GM21723 (cell line): ENCODE measurements around the gene IRF1.

Experiments
- ATAC-seq: cut with Tn5 transposase; IDR thresholded peaks from one replicate; pipeline ENCODE4 v1.9.1; 2021; ENCODE audit warnings: mild to moderate bottlenecking, moderate library complexity; ENCODE audit not compliant: unreplicated experiment

The IRF1 gene

DNA sequence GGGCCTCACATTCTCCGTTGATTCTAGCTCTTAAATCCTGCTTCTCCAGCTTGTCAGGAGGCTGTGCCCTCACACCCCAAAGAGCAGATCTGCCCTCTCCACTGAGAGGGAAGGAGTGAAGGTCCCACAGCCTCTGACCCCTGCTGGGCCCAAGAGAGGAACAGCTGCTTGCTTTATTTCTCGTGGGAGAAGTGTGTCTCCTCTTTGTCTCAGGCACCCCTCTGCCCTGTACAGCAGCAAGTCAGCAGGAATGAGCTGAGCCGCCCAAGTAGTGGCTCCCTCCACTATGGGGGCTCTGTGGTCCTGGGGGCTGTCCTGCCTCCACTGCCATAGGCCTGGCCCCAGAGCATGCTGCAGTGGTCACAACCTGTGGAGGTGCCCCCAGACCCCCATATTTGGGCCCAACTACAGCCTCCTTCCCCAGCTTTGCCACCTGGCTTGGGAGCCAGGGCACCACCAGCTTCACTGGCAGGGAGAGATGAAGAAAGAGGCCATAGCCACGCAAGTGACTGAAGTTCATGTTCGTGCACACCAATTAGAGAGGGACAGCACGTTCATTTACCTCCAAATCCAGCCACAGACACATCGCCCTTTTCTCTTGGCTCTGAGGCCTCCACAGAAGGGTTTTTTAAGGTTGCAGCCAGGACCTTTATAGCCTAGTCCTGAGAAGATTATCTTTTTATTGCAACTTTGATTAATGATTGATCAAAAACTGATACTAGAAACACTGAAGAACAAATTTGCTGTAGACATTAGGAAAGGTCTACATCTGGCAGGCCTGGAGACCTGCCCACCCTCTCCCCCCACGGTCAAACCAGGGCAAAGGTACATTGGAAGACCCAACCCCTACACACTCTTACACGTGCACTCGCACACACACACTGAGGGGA lies 27.5 kb downstream of the IRF1 start:
- no peak for ATAC-seq

- ATAC-seq, result no peak
These were observed 28.2 kb downstream of the IRF1 start for GRCh38 chr5:132462333-132462732.

GRCh38 chr5:132461569-132462070 lies 29.0 kb downstream of the IRF1 start:
- no peak for ATAC-seq

DNA sequence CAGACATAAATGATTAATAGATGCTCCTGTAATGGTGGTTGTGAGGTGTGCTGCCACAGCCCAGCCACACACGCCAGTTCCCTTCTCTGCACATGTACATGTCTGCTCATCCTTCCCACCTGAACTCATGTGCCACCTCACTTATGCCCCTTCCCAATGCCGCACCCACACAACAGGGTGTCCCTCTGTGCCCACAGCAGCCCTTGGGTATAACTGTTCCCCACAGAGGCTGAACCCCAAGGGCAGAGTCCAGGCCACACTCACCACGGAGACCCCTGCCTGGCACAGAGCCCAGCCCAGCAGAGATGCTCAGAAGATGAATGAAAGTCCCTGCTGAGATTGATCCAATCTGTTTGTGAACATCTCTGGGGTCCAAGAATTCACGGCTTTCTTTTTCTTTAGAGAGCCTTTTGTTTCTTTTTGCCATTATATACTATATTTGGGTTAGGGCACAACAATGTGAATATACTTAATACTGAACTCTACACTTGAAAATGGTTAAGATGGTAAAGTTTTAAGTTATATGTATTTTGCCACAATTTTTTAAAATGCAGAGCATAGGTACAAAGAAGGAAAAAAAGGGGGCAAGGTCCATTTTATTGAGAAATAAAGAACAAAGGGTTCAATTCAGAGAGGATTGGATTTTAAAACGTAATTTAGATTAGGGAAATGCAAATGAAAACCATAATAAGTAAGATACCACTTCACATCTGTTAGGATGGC lies 29.6 kb downstream of the IRF1 start:
- no peak for ATAC-seq

- no peak for ATAC-seq
These were observed 30.4 kb downstream of the IRF1 start for GRCh38 chr5:132459983-132460838.

GRCh38 chr5:132459031-132459982 lies 31.3 kb downstream of the IRF1 start:
- ATAC-seq, result no peak

DNA sequence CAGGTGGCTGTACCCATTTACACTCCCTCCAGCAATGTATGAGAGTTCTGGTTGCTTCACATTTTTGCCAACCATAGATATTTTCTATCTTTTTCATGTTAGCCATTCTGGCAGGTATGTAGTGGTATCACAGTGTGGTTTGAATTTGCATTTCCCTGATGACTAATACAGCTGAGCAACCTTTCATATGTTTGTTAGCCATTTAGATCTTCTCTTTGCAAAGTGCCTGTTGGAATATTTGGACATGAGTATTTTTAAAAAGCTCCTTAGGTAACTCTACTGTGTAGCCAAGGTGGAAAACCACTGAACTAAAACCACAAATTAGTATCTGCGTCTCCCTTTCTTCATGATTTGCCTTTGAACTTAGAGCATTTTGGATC lies 31.9 kb downstream of the IRF1 start:
- ATAC-seq, result peak; percentile 57

DNA sequence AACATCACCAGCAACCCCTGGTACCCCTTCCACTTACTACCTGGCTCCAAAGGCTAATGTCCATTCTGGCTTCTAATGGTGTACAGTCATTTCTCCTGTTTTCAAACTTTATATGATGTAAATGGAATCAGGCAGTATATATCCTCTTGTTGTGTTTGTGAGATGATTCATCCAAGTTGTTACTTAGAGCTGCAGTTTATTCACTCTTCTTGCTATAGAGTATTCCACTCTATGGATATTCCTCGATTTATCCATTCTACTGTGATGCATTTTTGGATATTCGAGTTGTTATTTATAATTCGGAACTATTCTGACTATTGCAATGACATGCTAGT lies 32.4 kb downstream of the IRF1 start:
- no peak for ATAC-seq

GRCh38 chr5:132457371-132458225 lies 33.0 kb downstream of the IRF1 start:
- ATAC-seq, result peak; percentile 20

GRCh38 chr5:132456987-132457361 lies 33.6 kb downstream of the IRF1 start:
- peak; percentile 33 for ATAC-seq

GRCh38 chr5:132456296-132456986 lies 34.1 kb downstream of the IRF1 start:
- peak; percentile 40 for ATAC-seq

DNA sequence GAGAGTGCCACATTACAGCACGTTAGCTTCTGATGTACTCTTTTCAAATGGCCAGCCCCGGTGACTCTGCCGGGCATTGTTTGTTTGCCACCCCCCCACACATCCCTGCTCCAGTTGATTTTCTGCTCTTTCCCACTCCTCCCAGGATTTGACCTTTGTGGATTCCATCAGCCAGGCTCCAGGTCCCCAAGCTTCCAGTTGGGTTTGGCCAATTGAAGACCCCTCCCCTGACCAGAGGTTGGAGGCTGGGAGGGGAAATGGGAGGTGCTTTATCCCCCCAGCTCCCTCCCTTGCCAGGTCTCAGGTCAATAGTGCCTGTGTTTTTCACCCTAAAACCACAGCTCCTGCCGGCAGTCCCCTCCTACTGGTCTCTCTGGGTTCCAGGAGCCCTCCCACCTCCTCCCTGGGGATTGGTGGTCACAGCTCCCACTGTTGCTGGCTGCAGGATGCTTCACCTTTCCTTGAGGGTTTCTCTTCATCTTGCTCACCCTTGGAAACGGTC lies 34.9 kb downstream of the IRF1 start:
- ATAC-seq, result no peak

DNA sequence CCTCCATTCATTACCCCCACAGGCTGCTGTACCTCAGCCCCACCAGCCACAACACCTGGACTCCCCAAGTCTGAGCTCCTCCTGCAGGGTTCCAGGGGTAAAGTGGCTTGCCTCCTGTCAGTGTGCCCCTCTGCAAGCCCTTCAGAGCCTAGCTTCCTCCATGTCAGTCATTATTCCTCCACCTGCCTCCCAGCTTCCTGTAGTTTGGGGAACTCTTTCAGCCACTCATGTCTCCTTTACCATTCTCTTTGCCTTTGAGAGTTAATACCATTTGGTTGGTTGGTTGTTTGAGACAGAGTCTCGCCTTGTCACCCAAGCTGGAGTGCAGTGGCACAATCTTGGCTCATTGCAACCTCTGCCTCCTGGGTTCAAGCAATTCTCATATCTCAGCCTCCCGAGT lies 36.2 kb downstream of the IRF1 start:
- ATAC-seq, result no peak

DNA sequence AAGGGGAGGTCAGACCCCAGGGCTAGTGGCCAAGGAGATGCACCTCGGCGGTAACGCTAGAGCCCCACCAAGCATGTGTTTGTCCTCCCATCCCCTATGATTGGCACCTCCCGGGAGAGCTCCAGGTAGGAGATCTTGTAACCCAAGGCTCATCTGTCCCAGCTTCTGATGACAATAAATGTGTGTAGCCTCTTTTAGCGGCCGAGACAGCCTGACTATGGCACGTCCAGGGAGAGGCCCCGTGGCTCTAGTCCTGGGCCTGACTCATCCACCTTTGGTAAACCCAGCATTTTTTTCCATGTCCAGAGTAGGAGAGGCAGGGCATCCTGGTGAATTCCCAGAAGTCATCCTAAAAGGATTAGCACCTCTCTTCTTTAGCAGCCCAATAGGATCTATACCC lies 39.2 kb downstream of the IRF1 start:
- ATAC-seq, result no peak

DNA sequence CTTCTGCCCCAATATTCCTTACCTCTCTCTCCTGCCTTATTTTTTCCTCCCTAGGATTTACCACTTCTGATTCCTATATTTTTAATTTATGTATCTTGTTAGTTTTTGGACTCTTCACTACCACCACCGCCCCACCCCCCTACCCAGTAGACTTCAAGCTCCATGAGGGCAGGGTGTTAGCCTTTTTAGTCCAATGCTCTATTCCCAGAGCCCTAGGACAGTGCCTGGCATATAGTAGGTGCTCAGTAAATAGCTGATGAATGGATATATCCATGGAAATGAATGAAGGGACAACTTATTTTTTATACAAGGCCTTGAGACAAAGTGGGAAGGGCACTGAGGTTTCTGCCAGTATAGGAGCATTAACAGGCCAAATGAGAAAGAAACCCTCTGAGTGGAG lies 41.5 kb downstream of the IRF1 start:
- no peak for ATAC-seq

DNA sequence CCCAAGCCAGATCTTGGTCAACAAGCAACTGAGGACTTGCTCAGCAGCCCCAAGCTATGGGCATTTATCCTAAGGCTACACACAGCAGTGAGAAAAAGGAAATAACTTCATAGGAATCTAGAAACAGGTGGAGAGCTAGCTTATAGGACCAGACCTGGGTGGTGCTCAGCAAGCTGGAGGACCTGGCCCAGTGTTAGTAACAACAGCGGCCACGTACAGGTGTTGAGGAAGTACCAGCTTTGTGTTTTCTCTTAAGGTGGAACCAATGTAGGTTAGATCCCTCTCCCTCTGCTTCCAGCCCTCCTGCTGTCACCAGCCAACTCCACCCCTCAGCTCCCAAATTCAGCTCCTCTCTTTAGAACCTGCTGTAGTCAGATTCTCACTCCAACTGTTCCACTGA lies 43.4 kb downstream of the IRF1 start:
- no peak for ATAC-seq

DNA sequence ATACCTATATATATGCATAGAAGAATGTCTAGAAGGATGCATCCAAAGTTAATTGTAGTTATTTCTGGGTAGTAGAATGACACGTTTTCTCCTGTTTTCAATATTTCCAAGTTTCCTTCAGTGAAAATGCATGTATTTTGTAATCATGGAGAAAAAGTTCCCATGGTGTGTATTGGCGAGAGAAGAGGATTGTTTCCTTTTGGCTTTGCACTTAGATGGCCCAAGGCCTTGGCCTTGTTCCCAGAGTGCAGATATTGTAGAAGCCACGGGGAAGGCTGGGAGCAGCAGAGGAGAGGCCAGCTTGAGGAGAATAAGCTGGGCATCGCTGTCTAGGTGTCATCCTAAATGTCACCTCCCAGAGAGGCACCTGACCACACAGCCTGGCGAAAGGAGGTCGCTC lies 44.0 kb downstream of the IRF1 start:
- ATAC-seq, result no peak

DNA sequence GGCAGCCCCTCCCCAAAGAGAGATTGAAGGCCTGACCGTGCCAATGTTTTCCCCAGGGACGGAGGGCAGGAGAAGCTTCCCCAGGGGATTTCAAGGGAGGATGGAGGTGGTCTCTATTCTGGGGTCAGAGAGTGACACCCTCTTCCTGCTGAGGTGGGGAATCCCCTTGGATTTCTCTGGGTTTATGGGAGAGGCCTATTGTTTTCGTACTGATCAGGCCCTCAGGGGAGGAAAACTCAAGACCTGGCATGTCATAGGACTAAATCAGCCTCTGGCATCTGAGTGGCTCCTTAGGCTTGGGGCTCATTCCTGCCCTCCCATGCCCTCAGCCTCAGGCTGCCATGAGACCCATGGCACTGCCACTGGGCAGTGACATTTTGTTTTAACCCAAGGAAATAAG lies 44.6 kb downstream of the IRF1 start:
- no peak for ATAC-seq

DNA sequence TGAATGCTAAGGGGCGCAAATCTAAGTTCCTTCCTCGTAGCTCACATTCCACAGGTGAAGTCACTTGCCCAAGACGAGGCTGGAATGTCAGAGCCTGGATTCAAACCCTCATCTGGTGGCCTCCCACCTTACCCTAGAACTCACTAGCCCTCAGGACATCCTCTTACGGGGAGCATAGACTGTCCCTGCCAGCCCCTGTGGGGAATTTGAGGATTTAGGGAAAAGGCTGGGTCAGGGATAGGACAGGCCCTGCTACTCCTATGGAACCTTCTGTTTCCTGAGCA lies 45.0 kb downstream of the IRF1 start:
- ATAC-seq, result no peak
